GM12864 (cell line): Measurements from ENCODE around the gene ETS2.

Experiments used
- DNase-seq: peaks from one replicate; pipeline ENCODE4 v3.0.0-alpha.2; 2011; ENCODE audit warnings: low read depth
- H3K4me3 ChIP-seq: 2 replicates; pipeline ENCODE4 v1.5.1; 2011; ENCODE audit warnings: mild to moderate bottlenecking, low read depth, low read length, control low read depth
- CTCF ChIP-seq: IDR thresholded peaks from 2 replicates; pipeline ENCODE4 v1.5.1; 2011; ENCODE audit warnings: low read depth, mild to moderate bottlenecking, moderate library complexity, low read length, control low read depth, inconsistent platforms; ENCODE audit errors: missing control alignments

ETS2 gene

GRCh38 chr21:38793926-38794713 lies 11.6 kb upstream of the ETS2 start:
- no peak for TF ChIP-seq CTCF
- DNase-seq, result no peak
- H3K4me3 ChIP-seq, result no peak overlapping the region

- no peak for DNase-seq
- TF ChIP-seq CTCF, result no peak
Observed at GRCh38 chr21:38794978-38795377, 10.8 kb upstream of the ETS2 start.

GRCh38 chr21:38795475-38795874 lies 10.3 kb upstream of the ETS2 start:
- TF ChIP-seq CTCF, result no peak
- no peak overlapping the region for H3K4me3 ChIP-seq
- DNase-seq, result no peak

More at GRCh38 chr21:38794978-38795377, 10.8 kb upstream of the ETS2 start:
- no peak overlapping the region for H3K4me3 ChIP-seq

- no peak for TF ChIP-seq CTCF
- no peak overlapping the region for H3K4me3 ChIP-seq
- no peak for DNase-seq
Observed at GRCh38 chr21:38796424-38796823, 9.3 kb upstream of the ETS2 start.

- no peak for TF ChIP-seq CTCF
- DNase-seq, result no peak
- no peak overlapping the region for H3K4me3 ChIP-seq
Observed at GRCh38 chr21:38797470-38797869, 8.3 kb upstream of the ETS2 start.

- no peak for DNase-seq
- H3K4me3 ChIP-seq, result no peak overlapping the region
- no peak for TF ChIP-seq CTCF
Observed at GRCh38 chr21:38798081-38798480, 7.6 kb upstream of the ETS2 start.

- no peak overlapping the region for H3K4me3 ChIP-seq
- DNase-seq, result no peak
- TF ChIP-seq CTCF, result no peak
Observed at GRCh38 chr21:38798481-38798882, 7.2 kb upstream of the ETS2 start.
